T-helper 1 cell (primary cell): ENCODE measurements around the gene IQSEC3.
"Not testable (repeated sequence)": the region's sequence is repeated elsewhere in the genome, so short reads cannot be mapped to it uniquely, and the experiment has no call there.

Experiments
- DNase-seq, 5 donors: peaks; one replicate each; pipeline ENCODE4 v3.0.0-alpha.2; 2012 to 2020

The IQSEC3 gene

DNA sequence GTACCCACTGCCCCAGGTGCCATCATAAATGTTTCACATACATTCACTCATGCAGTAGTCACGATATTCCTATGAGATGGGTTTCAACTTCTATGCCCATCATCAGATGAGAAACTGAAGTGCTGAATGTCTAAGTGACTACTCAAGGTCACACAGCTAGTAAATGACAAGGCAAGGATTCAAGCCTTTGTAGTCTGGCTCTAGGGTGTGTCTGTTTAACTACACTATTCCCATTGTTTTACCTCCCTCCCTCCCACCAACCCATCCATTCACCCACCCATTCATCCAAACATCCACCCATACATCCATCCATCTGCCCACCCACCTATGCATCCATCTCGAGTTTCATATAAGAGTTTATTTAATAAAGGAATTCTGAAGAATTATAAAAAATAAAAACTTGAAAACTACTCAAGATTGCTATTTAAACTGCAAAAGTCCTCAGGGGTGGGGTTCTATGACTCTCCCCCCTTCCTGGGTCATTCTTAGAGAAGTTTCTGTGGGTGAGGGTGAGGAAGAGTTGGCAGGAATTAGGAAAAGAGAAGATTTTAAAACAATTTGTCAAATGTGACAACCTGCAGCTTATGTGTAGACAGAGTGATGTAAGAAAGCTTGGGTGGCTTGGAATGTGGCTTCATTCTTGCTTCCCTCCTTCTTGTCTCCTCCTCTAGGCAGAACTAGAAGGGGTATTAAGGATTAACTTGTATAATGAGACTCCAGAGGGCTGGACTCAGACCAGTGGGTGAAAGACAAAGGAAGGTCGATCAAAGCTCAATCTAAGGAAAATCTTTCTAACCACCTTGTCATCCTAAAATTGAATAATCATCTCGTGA lies 13.4 kb upstream of the IQSEC3 start:
- not testable (repeated sequence) for DNase-seq

GRCh38 chr12:53735-54730 lies 12.5 kb upstream of the IQSEC3 start:
- DNase-seq: no peak

DNA sequence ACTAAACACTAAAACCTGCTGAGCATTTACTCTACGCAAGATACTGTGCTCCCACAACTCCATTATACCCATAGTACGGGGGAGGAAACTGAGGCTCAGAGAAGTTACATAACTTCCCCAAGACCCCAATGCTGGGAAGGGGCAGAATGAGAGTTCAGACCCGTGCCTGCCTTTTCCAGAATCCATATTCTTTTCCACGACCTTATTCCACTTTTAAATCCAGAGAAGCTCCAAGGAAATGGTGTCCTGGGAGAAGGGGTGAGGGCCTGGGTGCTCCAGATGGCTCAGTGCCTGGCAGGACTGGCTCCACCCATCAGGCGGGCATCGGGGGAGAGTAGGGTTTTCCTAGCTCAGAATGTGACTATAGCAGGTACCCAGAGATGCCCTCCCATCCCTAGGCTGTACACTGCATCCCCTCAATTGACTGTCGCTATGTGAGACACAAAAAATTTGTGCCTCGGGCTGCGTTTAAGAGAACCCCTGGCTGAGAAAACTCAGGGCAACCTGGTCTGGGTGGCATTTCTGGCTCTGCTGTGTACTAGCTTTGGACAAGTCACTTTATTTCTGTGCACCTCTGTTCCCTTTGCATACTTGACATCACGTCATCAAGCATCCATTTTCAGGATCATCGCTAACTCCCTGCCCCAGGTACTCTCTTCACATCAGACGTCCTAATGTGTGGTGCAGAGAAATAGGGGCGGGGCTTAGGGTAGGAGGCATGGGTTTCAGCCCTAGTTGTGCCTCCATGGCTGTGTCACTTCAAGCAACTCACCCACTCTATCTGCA lies 11.6 kb upstream of the IQSEC3 start:
- no peak for DNase-seq

DNA sequence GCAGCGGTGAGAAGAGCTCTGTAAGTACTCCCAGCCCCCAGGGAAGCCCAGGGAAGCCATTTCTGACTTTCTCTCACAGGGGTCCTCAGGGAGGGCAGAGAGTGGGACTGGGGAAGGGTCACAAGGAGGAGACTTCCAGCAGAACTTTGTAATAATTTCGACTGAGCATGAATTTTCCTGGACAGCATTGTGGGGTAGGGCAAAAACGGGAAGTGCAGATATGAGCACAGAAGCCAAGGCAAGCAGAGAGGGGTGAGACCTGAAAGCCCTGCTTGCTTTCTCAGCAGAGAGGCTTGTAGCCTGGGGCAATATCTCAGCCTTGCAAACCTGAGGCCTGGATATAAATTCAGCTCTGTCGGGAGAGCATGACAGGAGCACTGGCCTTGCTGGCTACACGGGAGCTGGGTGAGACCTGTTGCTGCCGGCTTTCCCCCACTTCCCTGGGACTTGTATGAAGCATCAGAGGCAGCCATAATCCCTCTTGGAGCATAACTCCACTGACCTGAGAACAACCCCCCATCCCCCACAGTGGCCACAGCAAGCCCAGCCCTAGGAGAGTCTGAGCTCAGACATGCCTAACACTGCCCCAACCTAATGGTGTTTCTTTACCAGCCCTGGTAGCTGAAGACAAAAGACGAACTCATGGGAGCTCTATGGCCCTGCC lies 9.8 kb upstream of the IQSEC3 start:
- no peak for DNase-seq

DNA sequence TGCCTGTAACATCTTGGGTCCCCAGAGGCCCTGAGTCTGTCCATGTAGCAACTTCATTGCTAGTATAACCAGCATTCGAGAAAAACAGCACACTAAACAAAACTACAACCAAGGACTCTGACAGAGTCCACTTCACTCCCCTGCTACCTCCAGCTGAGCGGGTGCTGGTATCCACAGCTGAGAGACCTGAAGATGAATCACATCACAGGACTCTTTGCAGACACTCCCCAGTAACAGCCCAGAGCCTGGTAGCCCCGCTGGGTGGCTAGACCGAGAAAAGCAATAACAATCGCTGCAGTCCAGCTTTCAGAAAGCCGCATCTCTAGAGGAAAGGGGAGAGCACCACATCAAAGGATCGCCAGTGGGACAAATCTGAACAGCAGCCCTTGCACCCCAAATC lies 9.0 kb upstream of the IQSEC3 start:
- no peak for DNase-seq

GRCh38 chr12:58832-59231 lies 7.7 kb upstream of the IQSEC3 start:
- no peak for DNase-seq

DNA sequence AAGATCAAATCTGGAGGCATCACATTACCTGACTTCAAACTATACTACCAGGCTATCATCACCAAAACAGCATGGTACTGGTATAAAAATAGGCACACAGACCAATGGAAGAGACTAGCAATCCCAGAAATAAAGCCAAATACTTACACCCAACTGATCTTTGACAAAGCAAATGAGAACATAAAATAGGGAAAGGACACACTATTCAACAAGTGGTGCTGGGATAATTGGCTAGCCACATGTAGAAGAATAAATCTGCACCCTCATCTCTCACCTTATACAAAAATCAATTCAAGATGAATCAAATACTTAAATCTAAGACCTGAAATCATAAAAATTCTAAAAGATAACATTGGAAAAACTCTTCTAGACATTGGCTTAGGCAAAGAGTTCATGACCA lies 4.7 kb upstream of the IQSEC3 start:
- not testable (repeated sequence) for DNase-seq

DNA sequence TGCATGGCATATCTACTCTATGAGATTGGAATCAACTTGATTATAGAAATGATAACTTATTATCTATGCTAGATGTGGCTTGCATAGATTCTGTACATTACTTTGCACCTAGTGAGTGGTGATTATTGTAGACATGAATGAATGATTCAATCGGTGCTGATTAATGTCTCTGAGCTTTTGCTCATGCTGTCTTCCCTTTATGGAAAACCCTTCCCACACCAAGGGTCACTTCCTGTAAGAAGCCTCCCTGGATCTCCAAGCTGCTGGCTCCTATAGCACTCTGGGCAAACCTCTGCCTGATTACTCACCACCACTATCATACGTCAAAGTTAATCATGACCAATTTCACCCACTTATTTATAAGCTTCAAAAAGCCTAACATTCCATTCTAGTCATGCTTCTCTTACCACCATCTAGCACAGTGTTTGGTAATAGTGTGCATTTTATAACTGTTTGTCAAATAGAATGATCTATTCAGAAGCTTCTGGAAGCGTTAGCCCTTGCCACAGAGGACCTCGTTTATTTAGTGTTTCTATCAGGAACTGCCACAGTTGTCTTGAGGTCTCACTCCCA lies 990 bp upstream of the IQSEC3 start:
- not testable (repeated sequence) for DNase-seq

- DNase-seq: not testable (repeated sequence)
These were observed 376 bp downstream of the IQSEC3 start for GRCh38 chr12:66782-67504.

GRCh38 chr12:69677-70076 lies 3.1 kb downstream of the IQSEC3 start:
- not testable (repeated sequence) for DNase-seq

DNA sequence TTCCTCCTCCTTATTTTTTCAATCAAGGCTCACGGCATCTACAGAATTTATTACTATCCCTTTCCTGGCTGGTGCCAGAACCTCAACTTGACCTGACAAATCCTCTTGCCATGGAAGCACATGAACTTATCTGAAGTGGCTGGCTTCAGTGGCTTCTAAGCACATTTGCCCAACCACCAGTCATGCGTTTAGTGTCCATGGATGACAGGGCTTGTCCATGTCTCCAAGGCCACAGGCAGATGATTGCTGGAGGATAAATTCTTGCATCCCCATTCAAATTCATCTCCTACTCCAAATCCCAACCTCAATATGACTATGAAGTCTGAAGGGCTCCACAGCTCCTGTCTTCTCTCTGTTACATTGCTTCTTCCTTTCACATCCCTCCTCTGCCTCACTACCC lies 4.0 kb downstream of the IQSEC3 start:
- DNase-seq: not testable (repeated sequence)

GRCh38 chr12:72018-72417 lies 5.5 kb downstream of the IQSEC3 start:
- not testable (repeated sequence) for DNase-seq

GRCh38 chr12:74420-75190 lies 8.0 kb downstream of the IQSEC3 start:
- not testable (repeated sequence) for DNase-seq

DNA sequence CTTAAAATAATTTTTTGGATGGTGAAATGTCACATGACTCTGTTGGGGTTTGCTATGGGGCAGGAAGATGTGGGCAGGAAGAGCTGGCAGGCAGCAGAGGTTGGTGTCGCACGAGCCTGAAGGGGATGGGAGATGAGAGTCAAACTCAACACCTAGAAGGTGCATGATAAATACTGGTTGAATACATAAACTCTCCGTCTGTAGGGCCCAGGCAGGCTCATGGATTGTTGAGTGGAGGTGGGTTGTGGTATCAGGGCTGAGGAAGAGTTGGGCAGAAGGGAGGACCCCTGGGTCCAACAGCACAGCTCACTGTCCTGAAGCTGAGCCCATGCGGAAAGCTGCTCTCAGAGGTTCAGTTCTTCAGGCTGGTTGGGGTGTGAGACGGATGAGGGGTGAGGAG lies 9.0 kb downstream of the IQSEC3 start:
- not testable (repeated sequence) for DNase-seq

- not testable (repeated sequence) for DNase-seq
These were observed 9.5 kb downstream of the IQSEC3 start for GRCh38 chr12:76102-76501.

GRCh38 chr12:76551-76950 lies 10.0 kb downstream of the IQSEC3 start:
- not testable (repeated sequence) for DNase-seq

DNA sequence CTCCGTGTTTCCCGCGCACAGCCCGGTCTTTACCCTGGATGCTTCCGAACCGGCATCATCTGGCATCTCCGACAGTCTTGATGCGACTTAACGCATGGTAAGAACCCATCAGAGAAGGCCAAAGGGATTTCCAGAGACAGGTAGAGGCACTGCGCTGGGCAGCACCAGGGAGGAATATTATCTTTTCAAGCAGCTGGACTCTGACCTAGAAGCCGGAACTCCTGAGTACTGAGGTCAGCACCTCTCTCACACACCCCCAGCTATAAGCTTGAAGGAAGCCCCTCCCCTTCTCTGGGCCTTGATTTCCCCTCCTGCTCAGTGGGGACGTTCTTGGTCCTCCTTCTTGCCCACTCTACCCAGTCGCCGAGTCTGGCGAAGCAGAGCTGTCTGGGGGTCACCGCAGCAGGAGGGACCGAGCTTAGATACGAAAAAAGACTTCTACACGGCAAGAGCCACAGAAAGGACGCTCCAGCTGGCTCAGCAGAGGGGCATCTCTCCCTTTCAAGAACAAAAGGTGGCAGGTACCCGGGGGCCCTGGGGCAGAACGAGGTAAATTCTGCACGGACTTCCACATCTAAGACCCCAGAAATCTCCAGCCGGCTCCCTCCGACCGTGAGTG lies 10.6 kb downstream of the IQSEC3 start:
- DNase-seq: not testable (repeated sequence)

- DNase-seq: not testable (repeated sequence)
These were observed 11.3 kb downstream of the IQSEC3 start for GRCh38 chr12:77769-78383.

DNA sequence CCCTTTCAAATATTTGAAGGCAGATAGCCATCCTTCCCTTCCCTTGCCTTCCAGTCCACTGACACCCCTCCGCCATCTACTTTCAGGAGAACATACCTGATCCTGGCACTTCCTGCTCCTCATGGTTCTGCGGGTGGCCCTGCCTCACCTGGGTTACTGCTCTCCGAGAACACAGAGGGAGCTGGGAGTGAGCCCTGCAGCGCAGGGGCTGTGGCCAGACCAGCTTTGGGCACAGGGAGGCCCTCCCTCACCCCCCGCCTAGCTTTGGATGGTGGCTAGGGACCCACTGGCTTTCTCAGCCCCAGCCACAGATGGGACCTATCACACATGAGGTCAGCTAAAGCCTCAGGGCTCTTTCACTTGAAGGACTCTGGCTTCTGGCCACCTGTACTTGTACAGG lies 12.4 kb downstream of the IQSEC3 start:
- DNase-seq: no peak
